Endothelial cell of umbilical vein (primary cell): ENCODE measurements around the gene RALGAPA1. TPM values are rescaled to one million over a fixed set of nuclear protein-coding genes. Genes with fewer than 3 reads are reported as not detected.

ENCODE experiments used
- BruUV-seq: library from RNA; stranded (reverse); fragments of 400-500 nt; replicated peaks from 2 replicates; lab custom pipeline; 2021; lab: Mats Ljungman, UMichigan
- CTCF ChIA-PET: fragments of 300-600, 350-600 bp; sonication (Branson Sonifier 250); formaldehyde crosslinking; loops from one replicate; lab custom pipeline; 2021; ENCODE audit warnings: antibody characterized with exemption, inconsistent platforms; lab: Charles Lee
- POLR2A ChIA-PET: fragments of 300-600, 350-600 bp; sonication (Branson Sonifier 250); formaldehyde crosslinking; loops from one replicate; lab custom pipeline; 2021; ENCODE audit warnings: antibody characterized with exemption, inconsistent platforms; lab: Charles Lee
- DNase-seq: peaks from one replicate; pipeline ENCODE4 v3.0.0-alpha.2; 2011; ENCODE audit warnings: low read depth, low spot score
- FAIRE-seq: peaks from 2 replicates; lab custom pipeline; 2011; peaks lifted over from hg19 to GRCh38; lab: Jason Lieb, UNC
- H2AFZ ChIP-seq: 2 replicates; pipeline ENCODE4 v1.6.0; 2012; ENCODE audit warnings: low read depth, low read length, control low read depth, inconsistent platforms
- H3K27ac ChIP-seq: 2 replicates; pipeline ENCODE4 v1.5.1; 2011; ENCODE audit warnings: low read depth, mild to moderate bottlenecking, control low read depth, low read length, moderate library complexity; ENCODE audit not compliant: insufficient read depth
- H3K27me3 ChIP-seq, 2 experiments: 2 replicates each; pipeline versions ENCODE4 v1.6.0 to v1.6.1; 2011; ENCODE audit warnings: low read length in 2 of 2, mixed read lengths in 1 of 2; ENCODE audit not compliant: control insufficient read depth in 2 of 2, insufficient read depth in 2 of 2
- H3K36me3 ChIP-seq, 2 experiments: 2 replicates in 1 of 2; 3 replicates in 1 of 2; pipeline ENCODE4 v1.5.1; 2011; ENCODE audit warnings: low read length in 2 of 2, mild to moderate bottlenecking in 1 of 2, moderate library complexity in 1 of 2; ENCODE audit not compliant: control insufficient read depth in 2 of 2, insufficient read depth in 2 of 2; ENCODE audit errors: extremely low read depth in 1 of 2
- H3K4me1 ChIP-seq: 3 replicates; pipeline ENCODE4 v1.5.1; 2011; ENCODE audit warnings: mild to moderate bottlenecking, low read length; ENCODE audit not compliant: control insufficient read depth, insufficient read depth; ENCODE audit errors: extremely low read depth
- H3K4me2 ChIP-seq: 2 replicates; pipeline ENCODE4 v1.6.1; 2011; ENCODE audit warnings: low read length, control low read depth, mixed read lengths; ENCODE audit not compliant: insufficient read depth
- H3K4me3 ChIP-seq, 3 experiments: fragments of 200-600 bp in 1 of 3; sonication (generic), shearing (Covaris generic) in 1 of 3; replicated peaks in 1 of 3; 2 replicates each; pipeline ENCODE4 v1.5.1; 2011 to 2016; ENCODE audit warnings: control low read depth in 3 of 3, low read length in 3 of 3, mild to moderate bottlenecking in 2 of 3, inconsistent platforms in 1 of 3, low read depth in 1 of 3, moderate library complexity in 1 of 3; ENCODE audit not compliant: insufficient read depth in 1 of 3
- H3K79me2 ChIP-seq: 2 replicates; pipeline ENCODE4 v1.6.0; 2012; ENCODE audit warnings: low read length, inconsistent platforms; ENCODE audit not compliant: control insufficient read depth, insufficient read depth
- H3K9ac ChIP-seq: replicated peaks from 2 replicates; pipeline ENCODE3; 2011; ENCODE audit warnings: low read length, control low read depth; ENCODE audit not compliant: insufficient read depth; ENCODE audit errors: extremely low read depth
- H3K9me1 ChIP-seq: replicated peaks from 3 replicates; pipeline ENCODE4 v1.6.0; 2011; ENCODE audit warnings: mild to moderate bottlenecking, low read length; ENCODE audit not compliant: control insufficient read depth, insufficient read depth; ENCODE audit errors: extremely low read depth
- H3K9me3 ChIP-seq: replicated peaks from 2 replicates; pipeline ENCODE4 v1.5.1; 2012; ENCODE audit warnings: low read length, inconsistent platforms; ENCODE audit not compliant: control insufficient read depth, insufficient read depth
- H4K20me1 ChIP-seq: replicated peaks from 2 replicates; pipeline ENCODE3; 2011; ENCODE audit warnings: mild to moderate bottlenecking, low read length; ENCODE audit not compliant: control insufficient read depth, insufficient read depth; ENCODE audit errors: extremely low read depth
- CTCF ChIP-seq, 2 donors: IDR thresholded peaks; 1 replicate in 1 of 2; 2 replicates in 1 of 2; pipeline ENCODE4 v1.5.1; 2011; ENCODE audit warnings: low read length in 2 of 2, mild to moderate bottlenecking in 2 of 2, moderate library complexity in 2 of 2, control low read depth in 1 of 2, inconsistent platforms in 1 of 2, low read depth in 1 of 2; ENCODE audit not compliant: insufficient read depth in 1 of 2; ENCODE audit errors: extremely low read depth in 1 of 2
- FOS ChIP-seq: IDR thresholded peaks from 2 replicates; pipeline ENCODE4 v1.6.1; 2011; ENCODE audit warnings: mild to moderate bottlenecking, low read length, moderate library complexity, borderline replicate concordance; ENCODE audit not compliant: insufficient read depth
- GATA2 ChIP-seq: IDR thresholded peaks from 2 replicates; pipeline ENCODE4 v1.7.0; 2011; ENCODE audit warnings: low read depth, mild to moderate bottlenecking, moderate library complexity, mixed read lengths, low read length; ENCODE audit not compliant: insufficient read length, insufficient read depth
- MYC ChIP-seq: IDR thresholded peaks from one replicate; pipeline ENCODE4 v1.6.1; 2011; ENCODE audit warnings: mild to moderate bottlenecking, low read depth, low read length
- POLR2A ChIP-seq: IDR thresholded peaks from 2 replicates; pipeline ENCODE4 v1.6.1; 2012; ENCODE audit warnings: low read depth, mild to moderate bottlenecking, control low read depth, low read length
- POLR2AphosphoS5 ChIP-seq: IDR thresholded peaks from 2 replicates; pipeline ENCODE4 v1.6.1; 2012; ENCODE audit warnings: low read depth, mild to moderate bottlenecking, control low read depth, low read length, moderate library complexity; ENCODE audit not compliant: insufficient read depth
- dilution Hi-C: fragments of 300-500 bp; cut with MboI; formaldehyde crosslinking; loops from one replicate; pipeline ENCODE4 v1.15.0; 2019; ENCODE audit warnings: low sequenced_read_pairs; ENCODE audit not compliant: extremely low pct_ligation_motif_present
- intact Hi-C: fragments of 100-400 bp; cut with micrococcal nuclease; formaldehyde crosslinking; loops from one replicate; pipeline ENCODE4 v1.10.0; 2022
- polyA plus RNA-seq, 4 experiments: library from polyadenylated mRNA; depleted of rRNA in 3 of 4; stranded (reverse) in 3 of 4; unstranded in 1 of 4; fragments of >200 nt; gene quantifications; 2 replicates each; pipeline versions ENCODE4 v1.2.1 to v1.2.3, GENCODE V29; 2011 to 2012; ENCODE audit warnings: missing spikeins in 1 of 4
- total RNA-seq: library from RNA; stranded (reverse); gene quantifications from 2 replicates; pipeline ENCODE4 v1.2.3, GENCODE V29; 2021

RALGAPA1 gene
- total and polyA plus RNA-seq, 2 donors (not counting 3 experiments of a cell fraction or from before 2014, with no cell fraction given), result 6.1 to 30.9 TPM

GRCh38 chr14:35705636-35706035 is 103.5 kb downstream of the RALGAPA1 start:
- Histone ChIP-seq H3K4me1 (no peaks in the 10 kb centered on the region), H3K27ac (no peak overlapping the region), H3K9ac (no peak overlapping the region), H3K9me3 (no peaks in the 10 kb centered on the region), H3K9me1 (no peaks in the 10 kb centered on the region), H3K27me3 (no peaks in the 10 kb centered on the region), H3K79me2 (no peaks in the 10 kb centered on the region), H4K20me1 (no peaks in the 10 kb centered on the region), H3K4me3 (no peak overlapping the region), H3K36me3 (no peaks in the 10 kb centered on the region), H2AFZ (no peak overlapping the region), H3K4me2 (no peak overlapping the region)
- no TSS peak for BruUV-seq
- DNase-seq, result no peak
- no peak for TF ChIP-seq POLR2A
- no peak for TF ChIP-seq FOS
- no peak for TF ChIP-seq CTCF (IDR thresholded peaks at IDR 0.05; ENCODE audit: extremely low read depth in 1 of 2, insufficient read depth in 1 of 2, low read depth in 1 of 2, low read length in 2 of 2)
- no peak for TF ChIP-seq MYC
- CTCF ChIA-PET, result interaction anchor here (1.3 kb wide), 1 partner anchor 12 kb away, joined by 5 read pairs; no protein-coding TSS in a partner anchor
- intact Hi-C loops (no loop called here), dilution Hi-C loops (no loop called here)
- no peak for FAIRE-seq
- POLR2A ChIA-PET, result no interaction called here

GRCh38 chr14:35704793-35705493 is 104.2 kb downstream of the RALGAPA1 start:
- BruUV-seq, result no TSS peak
- no peaks in the 10 kb centered on the region for H3K9me3 ChIP-seq
- H3K79me2 ChIP-seq, result no peaks in the 10 kb centered on the region
- no peak overlapping the region for H3K27ac ChIP-seq
- H3K36me3 ChIP-seq, result no peaks in the 10 kb centered on the region
- CTCF ChIA-PET, result interaction anchor here (1.3 kb wide), 1 partner anchor 11 kb away, joined by 5 read pairs; no protein-coding TSS in a partner anchor
- FAIRE-seq, result no peak
- TF ChIP-seq GATA2 (no peak), POLR2AphosphoS5 (no peak), MYC (no peak), FOS (no peak)
- POLR2A ChIA-PET, result no interaction called here
- H3K4me1 ChIP-seq, result no peaks in the 10 kb centered on the region
- no peak overlapping the region for H2AFZ ChIP-seq
- H3K4me3 ChIP-seq, result no peak overlapping the region
- intact Hi-C loops, result no loop called here
- no peaks in the 10 kb centered on the region for H3K9me1 ChIP-seq
- H3K27me3 ChIP-seq, result no peaks in the 10 kb centered on the region
- H3K4me2 ChIP-seq, result no peak overlapping the region
- no peak for DNase-seq
- H4K20me1 ChIP-seq, result no peaks in the 10 kb centered on the region
- dilution Hi-C loops, result no loop called here
- H3K9ac ChIP-seq, result no peak overlapping the region
